Dorsolateral prefrontal cortex (tissue), 118 donors: ENCODE results near the gene DCAF11. TPM values are rescaled to one million over a fixed set of nuclear protein-coding genes. Genes with fewer than 3 reads are reported as not detected.

ENCODE experiments used
- microRNA-seq, 43 experiments: library from miRNA; unstranded; fragments of <30 nt; microRNA quantifications; one replicate each; pipeline ENCODE4 v1.2.0, GENCODE V29; 2022
- total RNA-seq, 120 experiments: library from RNA; stranded (reverse); gene quantifications; one replicate each; pipeline versions ENCODE4 v1.2.3 to v1.2.4, GENCODE V29; 2022

Gene DCAF11
- total RNA-seq, 120 experiments from 2014 or later = 58.6 to 104 (median 77.7) TPM

Small RNA genes within 50 kb of the gene (microRNA-seq; reads per million reads assigned to microRNA genes)
- 0 to 0.68 (median 0) reads per million in 43 experiments for gene MIR7703

Other genes with a start within 250 kb of the DCAF11 start
- gene DHRS4, start 161.0 kb upstream of the DCAF11 start, total RNA-seq = 10 to 100 TPM in 96 of 120 experiments, 1 to 10 TPM in 24; 6.3 to 22.2 (median 12.8) TPM
- 10 to 100 TPM in 105 of 120 experiments, 1 to 10 TPM in 15; 6.2 to 20.1 (median 13.4) TPM for gene DHRS4L2, start 125.8 kb upstream of the DCAF11 start, total RNA-seq
- 10 to 100 TPM in 74 of 120 experiments, 1 to 10 TPM in 46; 6.6 to 22.8 (median 11.2) TPM for gene CARMIL3, start 62.8 kb upstream of the DCAF11 start, total RNA-seq
- gene CPNE6, start 43.2 kb upstream of the DCAF11 start, total RNA-seq = 100 to 1,000 TPM in 5 of 120 experiments, 10 to 100 TPM in 115; 35.8 to 117 (median 63.9) TPM
- 10 to 100 TPM in 7 of 120 experiments, 1 to 10 TPM in 113; 2.6 to 11.6 (median 6.5) TPM for gene PCK2, start 20.5 kb upstream of the DCAF11 start, total RNA-seq
- gene NRL, start 172 bp downstream of the DCAF11 start, total RNA-seq = 1 to 10 TPM; 1.7 to 6.4 (median 3.6) TPM
- 1 to 10 TPM in 41 of 120 experiments, under 1 TPM in 36, not detected in 43; 0.35 to 3.0 (median 1.0) TPM for gene FITM1, start 15.9 kb downstream of the DCAF11 start, total RNA-seq
- gene PSME1, start 21.4 kb downstream of the DCAF11 start, total RNA-seq = 10 to 100 TPM; 36.4 to 74.9 (median 51.1) TPM
- 10 to 100 TPM; 11.7 to 41.5 (median 24.6) TPM for gene EMC9, start 26.8 kb downstream of the DCAF11 start, total RNA-seq
- 10 to 100 TPM; 34.3 to 88.4 (median 49.8) TPM for gene PSME2, start 31.8 kb downstream of the DCAF11 start, total RNA-seq
- gene RNF31, start 32.7 kb downstream of the DCAF11 start, total RNA-seq = 10 to 100 TPM; 30.4 to 89.6 (median 50.6) TPM
- gene IRF9, start 46.5 kb downstream of the DCAF11 start, total RNA-seq = 100 to 1,000 TPM in 27 of 120 experiments, 10 to 100 TPM in 93; 38.3 to 321 (median 79.1) TPM
- 10 to 100 TPM; 15.6 to 54.3 (median 25.4) TPM for gene REC8, start 57.3 kb downstream of the DCAF11 start, total RNA-seq
- 10 to 100 TPM in 101 of 120 experiments, 1 to 10 TPM in 19; 6.1 to 23.8 (median 12.8) TPM for gene IPO4, start 74.0 kb downstream of the DCAF11 start, total RNA-seq
- gene TM9SF1, start 80.7 kb downstream of the DCAF11 start, total RNA-seq = 10 to 100 TPM; 10.5 to 30.9 (median 22.4) TPM
- gene TSSK4, start 90.9 kb downstream of the DCAF11 start, total RNA-seq = 1 to 10 TPM in 37 of 120 experiments, under 1 TPM in 46, not detected in 37; 0.29 to 2.9 (median 0.90) TPM
- 10 to 100 TPM; 36.8 to 89.6 (median 58.1) TPM for gene CHMP4A, start 98.7 kb downstream of the DCAF11 start, total RNA-seq
- 10 to 100 TPM; 11.6 to 33.6 (median 23.0) TPM for gene MDP1, start 101.3 kb downstream of the DCAF11 start, total RNA-seq
- gene NEDD8, start 117.6 kb downstream of the DCAF11 start, total RNA-seq = 100 to 1,000 TPM; 101 to 287 (median 196) TPM
- 10 to 100 TPM; 52.1 to 93.5 (median 74.3) TPM for gene GMPR2, start 118.2 kb downstream of the DCAF11 start, total RNA-seq
- 10 to 100 TPM; 31.9 to 73.8 (median 52.4) TPM for gene TINF2, start 127.8 kb downstream of the DCAF11 start, total RNA-seq
- gene TGM1, start 148.4 kb downstream of the DCAF11 start, total RNA-seq = 10 to 100 TPM in 8 of 120 experiments, 1 to 10 TPM in 112; 1.4 to 15.9 (median 6.2) TPM
- 10 to 100 TPM; 22.9 to 63.2 (median 35.7) TPM for gene RABGGTA, start 156.8 kb downstream of the DCAF11 start, total RNA-seq
- gene DHRS1, start 185.0 kb downstream of the DCAF11 start, total RNA-seq = 10 to 100 TPM; 14.1 to 34.4 (median 22.4) TPM
- 10 to 100 TPM; 21.2 to 33.3 (median 26.9) TPM for gene NOP9, start 185.1 kb downstream of the DCAF11 start, total RNA-seq
- gene CIDEB, start 193.2 kb downstream of the DCAF11 start, total RNA-seq = 1 to 10 TPM in 115 of 120 experiments, under 1 TPM in 5; 0.57 to 6.4 (median 2.2) TPM
- gene LTB4R2, start 195.4 kb downstream of the DCAF11 start, total RNA-seq = 1 to 10 TPM; 1.7 to 5.6 (median 3.1) TPM
- 1 to 10 TPM; 1.1 to 7.0 (median 2.7) TPM for gene LTB4R, start 196.7 kb downstream of the DCAF11 start, total RNA-seq
- gene ADCY4, start 220.3 kb downstream of the DCAF11 start, total RNA-seq = 10 to 100 TPM in 49 of 120 experiments, 1 to 10 TPM in 71; 2.6 to 21.6 (median 8.7) TPM
- 1 to 10 TPM in 90 of 120 experiments, under 1 TPM in 28, not detected in 2; 0.23 to 5.4 (median 1.5) TPM for gene RIPK3, start 225.2 kb downstream of the DCAF11 start, total RNA-seq